ELR (cell line): ENCODE data around the gene PHF2.

Experiments
- DNase-seq: peaks from one replicate; pipeline ENCODE4 v3.0.0-alpha.2; 2015; ENCODE audit warnings: low read depth

PHF2 gene

DNA sequence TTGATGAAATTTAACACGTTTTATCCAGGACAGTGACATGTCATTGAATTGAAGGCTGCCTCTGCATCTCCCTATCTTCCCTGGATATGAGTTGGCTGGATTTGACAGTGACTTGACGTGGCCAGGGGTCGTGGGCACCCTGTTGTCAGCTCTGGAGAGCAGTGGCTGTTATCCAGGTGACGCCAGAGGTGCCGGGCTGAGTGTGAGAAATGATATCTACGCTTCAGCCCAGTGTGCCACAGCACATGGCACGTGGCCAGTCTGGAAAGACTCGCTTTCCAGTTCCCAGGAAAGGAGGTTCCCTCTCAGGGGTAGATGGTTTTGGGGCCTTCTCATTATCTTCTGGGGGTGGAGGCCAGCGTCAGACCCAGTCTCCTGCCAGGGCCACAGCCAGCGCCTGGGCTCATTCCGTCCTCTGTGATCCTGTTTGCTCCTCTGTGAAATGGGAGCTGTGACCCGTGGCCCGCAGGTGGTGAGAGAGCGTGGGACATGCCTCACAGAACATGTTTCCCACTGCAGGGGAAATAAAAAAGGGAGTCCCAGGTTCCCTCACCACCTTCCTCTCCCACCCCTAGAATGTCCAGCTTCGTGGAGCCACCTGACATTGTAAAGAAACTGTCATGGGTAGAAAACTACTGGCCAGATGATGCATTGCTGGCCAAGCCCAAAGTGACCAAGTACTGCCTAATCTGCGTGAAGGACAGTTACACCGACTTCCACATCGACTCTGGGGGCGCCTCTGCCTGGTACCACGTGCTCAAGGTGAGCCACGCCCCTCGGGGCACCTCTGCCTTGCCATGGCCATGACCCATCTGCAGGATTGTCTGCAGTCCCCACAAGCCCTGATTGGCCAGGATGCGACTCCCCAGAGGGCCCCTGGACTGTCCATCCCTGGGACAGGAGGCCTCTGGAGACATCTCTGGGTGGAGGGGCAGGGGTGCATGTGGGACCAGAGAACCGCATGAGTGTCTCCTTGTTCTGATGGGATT lies 76.5 kb downstream of the PHF2 start:
- peak; percentile 17 for DNase-seq

DNA sequence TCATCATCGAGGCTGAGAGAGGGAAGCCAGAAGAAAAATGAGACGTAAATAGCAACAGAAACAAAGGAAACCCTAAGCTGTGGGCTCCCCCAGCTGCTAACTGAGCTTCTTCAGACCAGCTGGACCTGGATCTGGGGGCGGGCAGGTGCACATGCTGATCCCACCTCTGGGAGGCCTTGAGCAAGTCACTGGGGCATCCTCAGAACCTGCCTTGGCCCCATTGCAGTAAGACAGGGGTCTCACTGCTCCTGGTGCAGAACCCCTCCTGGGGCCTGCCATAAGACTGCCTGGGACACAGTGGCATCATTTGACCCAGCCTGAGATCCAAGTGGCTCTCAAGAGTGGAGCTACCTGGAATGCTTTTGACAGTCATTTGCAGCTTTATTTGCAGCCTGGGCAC lies 77.4 kb downstream of the PHF2 start:
- DNase-seq: no peak

DNA sequence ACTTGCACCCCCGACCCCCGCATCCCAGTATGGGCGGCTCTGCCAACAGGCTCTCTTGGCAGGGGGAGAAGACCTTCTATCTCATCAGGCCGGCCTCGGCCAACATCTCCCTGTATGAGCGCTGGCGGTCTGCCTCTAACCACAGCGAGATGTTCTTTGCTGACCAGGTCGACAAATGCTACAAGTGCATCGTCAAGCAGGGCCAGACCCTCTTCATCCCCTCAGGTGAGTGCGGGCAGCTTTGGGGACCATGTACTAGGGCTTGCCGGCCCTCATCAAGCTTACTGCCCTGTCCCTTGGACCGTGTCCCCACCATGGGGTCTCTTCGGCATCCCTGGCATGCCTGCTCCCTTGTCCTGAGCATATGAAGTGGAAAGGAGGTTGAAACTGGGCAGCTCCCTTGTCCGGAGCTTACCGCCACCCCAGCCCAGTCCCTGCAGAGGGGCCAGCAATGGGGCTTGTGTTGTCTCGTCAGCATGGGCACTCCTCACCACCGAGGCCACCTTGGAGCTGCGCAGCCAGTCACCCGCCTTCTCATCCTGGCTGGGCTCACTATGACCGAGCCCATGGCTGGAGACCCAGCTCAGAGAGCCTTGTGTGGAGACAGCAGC lies 78.1 kb downstream of the PHF2 start:
- no peak for DNase-seq

DNA sequence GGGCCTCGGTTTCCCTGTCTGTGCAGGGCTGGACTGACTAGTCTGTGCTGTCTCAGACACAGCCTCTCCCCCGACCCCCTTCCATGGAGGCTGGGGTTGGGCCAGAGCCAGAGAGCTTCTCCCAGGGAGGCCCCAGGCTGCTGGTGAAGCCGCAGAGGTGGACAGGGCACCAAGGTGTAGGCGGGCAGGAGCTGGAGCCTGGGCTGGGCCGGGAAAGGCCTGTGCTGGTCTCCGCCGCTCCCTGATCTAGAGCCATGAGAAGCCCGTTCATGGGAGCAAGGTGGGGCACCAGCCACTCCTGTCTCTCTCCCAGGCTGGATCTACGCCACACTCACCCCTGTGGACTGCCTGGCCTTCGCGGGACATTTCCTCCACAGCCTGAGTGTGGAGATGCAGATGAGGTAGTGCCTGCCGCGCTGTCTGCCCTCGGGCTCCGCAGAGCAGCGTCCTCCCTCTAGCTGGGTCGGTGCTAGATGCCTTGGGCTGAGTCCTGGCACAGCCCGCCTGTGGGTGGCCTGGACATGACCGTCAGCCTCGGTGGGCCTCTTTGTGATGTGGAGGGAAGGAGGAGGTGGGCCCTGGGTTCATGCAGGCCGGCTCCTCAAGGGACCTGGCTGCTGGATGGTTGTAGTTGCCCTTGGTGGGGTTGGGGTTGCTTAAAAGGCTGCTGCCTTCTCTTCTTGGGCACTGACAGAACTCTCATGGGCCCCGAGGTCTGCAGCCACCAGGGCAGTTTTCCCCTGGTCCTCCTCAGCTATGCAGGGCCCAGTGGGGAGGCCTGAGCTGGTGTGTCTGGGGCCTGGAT lies 79.4 kb downstream of the PHF2 start:
- no peak for DNase-seq

DNA sequence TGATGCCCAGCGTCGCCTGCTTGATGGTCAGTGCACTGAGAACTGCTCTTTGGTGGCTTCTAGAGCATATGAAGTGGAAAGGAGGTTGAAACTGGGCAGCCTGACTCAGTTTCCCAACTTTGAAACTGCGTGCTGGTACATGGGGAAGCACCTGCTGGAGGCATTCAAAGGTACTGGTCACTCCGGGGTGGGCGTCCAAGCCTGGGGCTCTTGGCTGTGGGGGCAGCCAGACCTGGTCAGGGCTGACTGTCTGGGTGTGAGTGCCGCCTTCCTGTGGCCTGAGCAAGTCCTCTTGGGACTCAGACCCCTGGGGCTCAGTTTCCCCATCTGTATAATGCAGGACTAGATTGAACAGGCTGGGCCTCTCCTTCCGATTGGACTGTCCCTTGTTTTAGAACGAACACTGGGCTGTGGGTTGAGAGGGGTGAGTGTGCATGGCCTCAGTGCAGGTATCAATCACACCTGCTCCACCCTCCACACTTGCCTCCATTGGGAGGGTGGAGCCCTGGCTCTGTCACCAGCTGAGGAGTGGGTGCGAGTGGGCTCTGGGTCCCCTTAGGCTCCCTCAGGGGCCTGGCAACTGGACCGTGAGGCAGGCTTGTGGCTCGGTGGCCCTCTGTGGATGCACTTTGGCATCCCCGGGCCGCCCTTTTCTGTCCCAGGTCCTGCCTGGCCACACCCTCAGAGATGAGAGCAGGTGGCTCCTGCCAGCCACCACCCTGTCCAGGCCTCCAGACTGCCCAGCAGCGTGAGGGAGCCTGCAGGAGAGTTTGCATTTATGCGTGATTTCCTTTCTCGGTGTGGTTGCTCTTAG lies 80.2 kb downstream of the PHF2 start:
- DNase-seq: no peak

DNA sequence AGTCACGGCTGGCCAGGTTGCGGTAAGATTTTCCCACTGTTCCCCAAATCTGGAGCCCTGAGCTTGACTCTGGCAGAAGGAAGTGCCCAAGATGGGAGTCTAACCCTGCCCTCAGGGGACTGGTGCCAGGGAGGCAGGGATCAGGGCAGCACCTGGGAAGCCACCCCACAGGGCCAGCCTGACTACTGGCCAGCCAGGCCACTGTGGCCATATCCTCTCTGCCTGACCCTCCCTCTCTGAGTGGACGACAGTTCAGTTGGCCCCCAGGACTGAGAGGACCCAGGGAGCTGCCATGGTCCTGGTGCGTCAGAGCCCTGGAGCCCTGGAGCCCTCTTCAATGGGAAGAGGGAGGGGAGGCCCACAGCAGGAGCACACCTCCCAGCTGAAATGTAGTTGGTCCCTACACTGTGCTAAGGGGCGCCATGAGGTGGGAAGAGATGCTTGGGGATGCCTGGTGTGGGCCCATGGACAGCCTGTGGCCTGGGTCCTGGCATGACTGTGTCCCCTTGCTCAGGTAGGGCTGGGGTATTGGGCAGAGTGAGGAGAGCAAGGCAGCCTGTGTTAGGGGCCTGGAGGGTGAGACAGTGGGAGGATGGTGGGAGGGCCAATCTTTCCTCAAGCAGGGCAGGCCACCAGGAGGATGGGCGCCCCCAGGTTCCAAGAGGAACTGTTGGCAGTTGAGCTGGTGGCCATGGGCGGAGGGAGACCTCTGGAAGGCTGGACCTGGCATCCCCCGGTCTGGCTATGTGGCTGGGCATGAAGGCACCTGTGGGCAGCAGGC lies 81.1 kb downstream of the PHF2 start:
- no peak for DNase-seq

DNA sequence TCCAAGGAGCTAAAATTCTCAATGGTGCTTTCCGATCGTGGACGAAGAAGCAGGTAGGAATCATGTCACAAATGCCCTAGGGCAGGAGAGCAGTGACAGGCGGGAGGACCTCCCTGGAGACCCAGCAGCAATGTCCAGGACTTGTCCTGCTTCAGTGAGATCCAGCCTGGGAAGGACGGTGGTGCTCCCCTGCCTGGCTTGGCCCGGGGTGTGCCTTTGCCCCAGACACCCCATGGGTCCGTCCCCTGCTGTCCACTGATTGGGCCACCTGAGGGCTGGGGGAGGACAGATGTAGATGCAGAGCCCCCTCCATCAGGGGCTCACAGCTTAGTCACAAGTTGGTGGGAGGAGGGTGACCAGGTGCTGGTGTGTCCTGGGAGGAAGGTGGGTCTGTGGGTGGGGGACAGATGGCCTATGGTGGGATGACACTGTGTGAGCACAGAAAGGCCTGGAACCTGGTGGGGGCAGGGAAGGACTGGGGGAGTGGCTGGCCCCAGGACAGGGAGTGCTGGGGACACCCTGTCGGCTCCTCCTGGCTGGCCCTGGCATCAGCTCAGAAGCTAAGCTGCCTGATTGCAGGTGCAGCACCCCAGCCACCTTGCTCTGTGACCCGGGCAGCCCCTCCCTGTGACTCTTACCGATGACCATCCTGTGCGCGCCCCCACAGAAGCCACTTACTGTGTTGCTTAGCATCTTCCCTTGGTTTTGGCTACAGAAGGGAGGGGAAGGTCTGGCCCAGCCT lies 82.0 kb downstream of the PHF2 start:
- no peak for DNase-seq

DNA sequence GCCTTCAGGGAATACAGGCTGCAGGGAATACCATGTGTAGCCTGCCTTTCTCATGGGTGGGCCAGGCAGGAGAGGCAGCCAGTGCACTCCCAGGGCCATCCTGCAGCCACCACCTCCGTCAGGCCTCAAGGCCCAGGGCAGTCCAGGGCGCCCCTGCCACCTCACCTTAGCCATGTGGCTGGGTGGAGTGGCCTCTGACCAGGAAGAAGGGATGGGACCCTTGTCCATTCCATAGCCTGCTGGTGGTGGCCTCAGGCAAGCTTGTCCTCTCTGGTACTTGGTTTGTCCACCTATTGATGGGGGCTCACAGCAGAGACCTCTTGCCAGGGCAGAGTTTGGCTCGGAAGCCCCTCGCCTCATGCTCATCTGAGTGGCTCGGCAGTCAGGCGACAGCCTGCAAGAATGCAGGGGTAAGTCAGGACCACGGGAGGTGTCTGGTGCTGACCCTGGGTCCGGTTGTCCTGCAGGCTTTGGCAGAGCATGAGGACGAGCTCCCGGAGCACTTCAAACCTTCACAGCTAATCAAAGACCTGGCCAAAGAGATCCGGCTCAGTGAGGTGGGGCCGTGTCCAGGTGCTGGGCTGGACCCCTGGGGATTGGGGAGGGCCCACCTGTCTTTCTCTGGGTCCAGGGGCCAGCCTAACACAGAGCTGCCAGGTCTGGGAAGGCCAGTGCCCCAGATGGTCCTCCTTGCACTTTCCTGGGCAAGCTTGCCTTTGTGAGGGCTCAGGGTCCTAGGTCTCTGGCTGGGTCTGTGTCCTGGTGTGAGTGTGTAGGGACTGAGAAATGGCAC lies 82.9 kb downstream of the PHF2 start:
- DNase-seq: no peak

DNA sequence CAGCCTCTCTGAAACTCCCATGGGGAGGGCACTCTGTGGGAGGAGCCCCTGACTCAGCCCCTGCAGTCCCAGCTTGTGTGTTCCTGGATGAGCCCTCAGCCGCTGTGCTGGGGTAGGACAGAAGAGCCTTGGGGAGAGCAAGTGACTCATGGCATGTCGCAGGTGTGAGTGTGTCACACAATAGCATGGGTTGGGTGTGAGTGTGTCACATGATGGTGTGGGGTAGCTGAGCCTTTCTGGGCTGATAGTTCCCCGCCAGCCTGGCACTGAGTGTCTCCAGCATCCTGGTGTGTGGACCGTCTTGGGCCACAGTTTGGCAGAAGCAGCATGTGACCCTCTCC lies 83.4 kb downstream of the PHF2 start:
- DNase-seq: no peak

DNA sequence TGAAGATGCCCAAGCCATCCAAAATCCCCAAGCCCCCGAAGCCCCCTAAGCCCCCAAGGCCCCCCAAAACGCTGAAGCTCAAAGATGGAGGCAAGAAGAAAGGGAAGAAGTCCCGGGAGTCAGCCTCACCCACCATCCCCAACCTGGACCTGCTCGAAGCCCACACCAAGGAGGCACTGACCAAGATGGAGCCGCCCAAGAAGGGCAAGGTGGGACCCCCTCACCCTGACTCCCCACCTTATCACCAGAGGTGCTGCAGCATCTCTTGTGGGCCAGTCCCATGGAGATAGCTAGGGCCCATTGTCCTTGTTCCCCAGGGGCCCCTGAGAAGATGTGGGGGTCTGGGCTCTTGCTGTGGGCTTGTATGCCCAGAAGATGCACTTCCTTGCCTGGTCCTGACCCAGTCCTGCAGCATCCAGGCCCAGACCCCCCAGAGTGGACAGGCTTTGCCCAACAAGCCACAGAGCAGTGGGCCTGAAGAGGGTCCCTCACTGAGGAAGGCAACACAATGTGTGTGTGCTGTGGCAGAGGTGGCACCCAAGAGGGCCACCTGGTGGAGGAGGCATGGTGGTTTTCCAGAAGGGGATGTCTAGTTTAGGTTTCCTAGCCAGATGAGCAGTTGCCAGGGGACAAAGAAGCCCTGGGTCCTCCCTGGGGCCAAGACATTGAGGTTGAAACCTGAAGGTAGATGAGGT lies 84.1 kb downstream of the PHF2 start:
- no peak for DNase-seq

DNA sequence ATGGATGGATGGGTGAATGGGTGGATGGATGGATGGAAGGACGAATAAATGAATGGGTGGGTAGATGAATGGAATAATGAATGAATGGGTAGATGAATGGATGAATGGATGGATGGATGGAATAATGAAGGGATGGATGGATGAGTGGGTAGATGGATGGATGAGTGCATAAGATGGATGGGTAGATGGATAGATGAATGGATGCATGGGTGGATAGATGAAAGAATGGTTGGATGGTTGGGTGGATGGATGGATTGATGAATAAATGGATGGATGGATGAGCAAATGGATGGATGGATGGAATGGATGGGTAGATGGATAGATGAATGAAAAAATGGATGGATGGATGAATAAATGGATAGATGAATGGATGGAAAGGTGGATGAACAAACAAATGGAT lies 85.2 kb downstream of the PHF2 start:
- DNase-seq: no peak

DNA sequence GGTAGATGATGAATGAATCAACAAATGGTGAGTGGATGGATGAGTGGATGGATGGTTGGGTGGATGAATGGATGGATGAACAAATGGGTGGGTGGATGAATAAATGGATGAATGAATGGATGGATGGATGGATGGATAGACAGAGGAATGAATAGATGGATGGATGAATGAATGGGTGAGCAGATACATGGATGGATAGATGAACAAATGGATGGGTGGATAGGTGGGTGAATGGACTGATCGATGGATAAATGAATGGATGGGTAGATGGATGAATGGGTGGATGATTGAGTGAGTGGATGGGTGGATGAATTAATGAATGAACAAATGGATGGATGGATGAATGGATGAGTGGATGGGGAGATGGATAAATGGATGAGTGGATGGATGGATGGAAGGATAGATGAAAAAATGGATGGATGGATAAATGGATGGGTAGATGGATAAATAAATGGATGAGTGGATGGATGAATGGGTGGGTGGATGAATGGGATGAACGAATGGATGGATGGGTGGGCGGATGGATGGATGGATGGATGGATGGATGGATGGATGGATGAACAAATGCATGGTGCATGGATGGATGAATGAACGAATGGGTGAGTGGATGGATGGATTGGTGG lies 85.7 kb downstream of the PHF2 start:
- DNase-seq: no peak

DNA sequence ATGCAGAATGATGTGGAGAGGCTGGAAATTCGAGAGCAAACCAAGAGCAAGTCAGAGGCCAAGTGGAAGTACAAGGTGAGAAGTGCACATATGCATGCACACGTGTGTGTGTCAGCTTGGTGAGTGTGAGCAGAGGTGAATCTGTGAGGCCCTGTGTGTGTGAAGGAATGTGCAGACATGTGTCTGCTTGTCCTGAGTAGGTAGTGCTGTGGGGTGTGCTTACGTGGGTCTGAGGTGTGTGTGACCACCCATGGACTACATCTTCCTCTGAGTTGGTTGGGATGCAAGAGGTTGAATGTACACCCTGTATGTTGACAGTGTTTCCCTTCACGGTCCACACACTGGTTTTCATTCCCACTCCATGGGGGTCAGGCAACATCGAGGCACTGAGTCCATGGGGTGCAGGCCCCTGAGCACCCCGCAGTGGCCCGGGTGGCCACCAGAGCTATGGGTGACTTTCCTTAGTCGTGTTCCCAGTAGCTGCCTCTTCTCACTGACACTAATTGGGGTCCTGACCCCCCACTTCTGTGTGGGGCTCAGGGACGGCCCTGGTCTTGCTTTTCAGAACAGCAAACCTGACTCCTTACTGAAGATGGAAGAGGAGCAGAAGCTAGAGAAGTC lies 86.7 kb downstream of the PHF2 start:
- DNase-seq: no peak

DNA sequence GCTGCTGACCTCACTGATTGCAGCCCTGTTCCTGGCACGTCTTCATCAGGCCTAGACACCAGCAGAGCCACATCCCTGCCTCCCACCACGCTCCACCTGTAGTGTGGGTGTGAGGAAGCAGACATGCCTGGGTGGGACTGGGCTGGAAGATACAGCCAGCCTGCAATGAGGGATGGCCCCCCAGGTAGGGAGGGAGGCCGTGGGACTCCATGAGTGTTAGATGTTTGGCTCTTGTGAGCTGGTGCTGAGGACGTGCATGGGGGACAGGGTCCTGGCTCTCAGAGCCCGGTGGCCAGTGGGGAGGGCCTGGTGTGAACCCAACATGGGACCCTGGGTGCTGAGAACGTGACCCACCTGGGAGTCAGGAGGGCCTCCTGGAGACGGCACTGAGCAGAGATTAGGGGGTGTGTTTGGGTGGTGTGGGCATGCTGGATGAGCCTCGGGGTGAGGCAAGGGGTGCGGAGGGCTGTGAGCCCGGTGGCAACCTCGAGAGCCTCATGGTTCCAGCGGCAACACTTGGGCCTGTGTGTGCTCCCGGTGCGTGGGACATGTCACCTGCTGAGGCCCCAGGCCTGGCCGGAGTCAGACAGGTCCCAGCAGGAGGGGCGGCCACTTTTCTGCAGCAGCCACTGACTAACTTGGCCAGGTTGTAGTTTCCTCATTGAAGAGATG lies 87.6 kb downstream of the PHF2 start:
- DNase-seq: no peak

DNA sequence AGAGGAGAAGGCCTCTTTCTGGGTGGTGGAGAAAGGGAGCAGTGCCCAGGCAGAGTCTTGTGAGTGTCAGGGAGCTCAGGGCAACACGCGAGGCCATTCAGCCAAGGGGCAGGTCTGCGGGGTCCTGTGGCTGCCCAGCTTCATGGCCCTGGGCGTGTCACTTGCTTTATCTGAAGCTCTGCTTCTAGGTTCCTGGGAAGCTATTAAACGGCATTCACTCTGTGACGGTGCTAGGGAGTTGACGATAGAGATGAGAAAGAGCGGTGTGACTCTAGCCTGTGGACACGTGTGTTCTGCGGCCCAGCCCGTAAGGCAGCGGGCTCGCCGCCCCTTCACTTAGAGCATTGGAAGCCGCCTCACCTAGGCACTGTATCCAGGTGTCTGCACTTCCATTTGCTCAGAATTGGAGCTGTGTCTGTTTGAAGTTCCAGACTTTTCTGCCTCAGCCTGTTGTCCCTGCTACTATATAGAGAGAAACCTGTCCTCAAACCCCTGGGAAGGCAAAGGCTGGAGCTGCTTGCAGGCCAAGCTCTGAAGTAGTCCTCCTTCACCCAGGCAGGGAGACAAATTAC lies 88.3 kb downstream of the PHF2 start:
- no peak for DNase-seq

DNA sequence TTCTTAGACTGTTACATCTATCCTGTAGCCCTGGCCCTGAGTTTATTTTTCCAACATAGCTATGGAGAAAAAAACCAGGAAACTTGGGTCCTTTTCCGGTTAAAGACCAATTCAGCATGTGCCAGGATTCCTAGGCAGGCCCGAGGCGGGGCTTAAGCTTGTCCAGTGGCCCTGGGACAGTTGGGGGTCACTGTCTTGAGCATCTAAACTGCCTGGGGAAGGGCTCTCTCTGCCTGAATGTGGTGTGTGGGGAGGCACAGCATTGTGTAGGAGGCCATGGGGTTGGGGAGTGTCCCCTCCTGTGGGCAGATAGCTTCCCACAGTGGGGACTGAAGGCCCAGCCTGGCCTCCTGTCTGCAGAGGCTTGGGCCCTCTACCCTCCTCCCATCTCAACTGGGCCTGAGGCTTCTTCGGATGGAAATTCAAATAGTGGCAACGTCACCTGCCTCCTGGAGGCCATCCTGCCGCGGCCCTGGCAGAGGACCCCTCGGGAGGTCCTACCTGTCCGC lies 88.8 kb downstream of the PHF2 start:
- DNase-seq: no peak
